ENCODE data around the gene NEUROD4. TPM values are rescaled to one million over a fixed set of nuclear protein-coding genes. Genes with fewer than 3 reads are reported as not detected.
A peak's percentile ranks its signal among the peaks of the same experiment; 100 is the strongest.

Gene NEUROD4
- total RNA-seq, 2 experiments from 2014 or later: not detected

DNA sequence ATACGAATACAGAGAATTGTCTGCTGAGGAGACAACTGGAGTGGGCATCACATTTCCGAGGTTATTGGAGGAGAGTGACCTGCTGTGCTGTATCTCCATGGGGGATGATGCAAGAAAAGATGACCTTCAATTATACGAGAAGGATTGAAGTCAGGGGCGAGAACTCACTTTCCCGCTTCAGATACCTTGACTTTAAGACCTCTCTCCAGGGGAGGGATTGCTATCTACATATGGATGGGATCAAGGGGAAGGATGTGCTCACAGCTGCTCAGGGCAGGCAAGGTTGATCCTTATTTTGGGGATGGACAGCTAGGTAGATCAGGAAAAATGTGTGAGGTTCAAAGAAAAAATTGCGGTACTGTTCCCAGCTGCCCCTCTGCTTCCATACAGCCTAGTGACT, 24.4 kb downstream of the NEUROD4 start:
- CTCF ChIA-PET: interaction anchor here (1.8 to 1.9 kb wide), 2 partner anchors 11 to 28 kb away, joined by 4 to 6 read pairs; no protein-coding TSS in a partner anchor

DNA sequence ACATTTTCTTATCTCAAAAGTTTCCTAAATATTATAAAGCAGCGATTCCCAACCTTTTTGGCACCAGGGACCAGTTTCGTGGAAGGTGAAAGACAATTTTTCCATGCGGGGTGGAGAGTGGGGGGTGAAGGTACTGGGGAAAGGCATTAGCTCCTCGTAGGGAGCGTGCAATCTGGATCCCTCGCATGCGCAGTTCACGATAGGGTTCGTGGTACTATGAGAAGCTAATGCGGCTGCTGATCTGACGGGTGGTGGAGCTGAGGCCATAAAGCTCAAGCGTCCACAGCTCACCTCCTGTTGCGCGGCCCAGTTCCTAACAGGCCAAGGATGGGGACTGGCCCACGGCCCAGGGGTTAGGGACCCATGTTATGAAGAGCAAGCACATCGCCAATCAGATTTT, 29.9 kb downstream of the NEUROD4 start:
- ChIA-PET POLR2A (no interaction called here), CTCF (interaction anchor here (1.1 to 1.5 kb wide), 3 partner anchors 9 to 23 kb away, joined by 3 to 5 read pairs (median 4); no protein-coding TSS in a partner anchor)
- Mint-ChIP-seq H3K27me3 (peaks cover 1% of the 10 kb centered on the region), H3K4me3 (no peak overlapping the region), H3K9me3 (no peaks in the 10 kb centered on the region), H3K36me3 (ENCODE audit: low read depth) (no peaks in the 10 kb centered on the region), H3K27ac (no peak overlapping the region), H3K4me1 (no peaks in the 10 kb centered on the region)
- DNase-seq: no peak

More for the DNA sequence above, 24.4 kb downstream of the NEUROD4 start:
- no peak for DNase-seq
- POLR2A ChIA-PET: no interaction called here
- H3K4me3 Mint-ChIP-seq: no peak overlapping the region
- H3K9me3 Mint-ChIP-seq: no peaks in the 10 kb centered on the region
- no peak overlapping the region for H3K27ac Mint-ChIP-seq
- H3K4me1 Mint-ChIP-seq: no peaks in the 10 kb centered on the region
- no peaks in the 10 kb centered on the region for H3K36me3 Mint-ChIP-seq (ENCODE audit: low read depth)
- H3K27me3 Mint-ChIP-seq: peaks cover 13% of the 10 kb centered on the region

DNA sequence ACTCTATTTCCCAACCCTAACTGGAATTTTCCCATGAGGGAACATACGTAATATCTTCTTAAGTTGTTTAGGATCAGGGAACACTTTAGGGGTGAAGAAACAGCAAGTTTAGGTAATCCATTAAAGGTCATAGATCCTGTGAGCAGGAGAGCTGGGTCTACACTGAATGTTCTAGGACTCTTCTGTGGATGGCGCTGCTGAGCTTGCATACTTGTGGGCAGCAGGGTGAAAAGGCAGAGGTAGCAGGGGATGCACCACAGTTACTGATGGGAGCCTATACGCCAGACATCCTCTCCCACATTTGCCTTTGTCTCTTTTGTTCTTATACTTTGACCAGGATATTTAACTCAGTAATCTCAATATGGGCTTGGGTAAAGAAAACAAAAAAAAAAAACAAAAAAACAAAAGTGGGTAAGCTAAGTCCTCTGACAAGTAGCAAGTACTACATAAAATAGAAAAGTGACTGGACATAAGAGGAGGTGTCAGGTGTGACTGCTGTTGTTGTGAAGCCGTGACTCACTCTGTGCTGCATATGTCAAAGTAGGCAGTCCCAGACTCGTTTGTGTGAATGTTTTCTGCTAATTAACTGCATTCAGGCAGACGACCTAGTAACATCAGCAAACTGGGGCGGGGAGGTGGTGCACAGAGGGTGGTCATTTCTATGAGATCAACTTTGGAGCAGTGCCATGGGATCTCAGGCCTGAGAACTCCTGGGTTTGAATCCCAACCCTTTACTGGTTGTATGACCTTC, 31.6 kb downstream of the NEUROD4 start:
- CTCF ChIA-PET: interaction anchor here (0.6 to 1.2 kb wide), 2 partner anchors 12 to 631 kb away, joined by 3 to 4 read pairs; no protein-coding TSS in a partner anchor
- Mint-ChIP-seq H3K4me1 (no peaks in the 10 kb centered on the region), H3K4me3 (no peak overlapping the region), H3K27me3 (peaks cover 4% of the 10 kb centered on the region), H3K9me3 (no peaks in the 10 kb centered on the region), H3K36me3 (ENCODE audit: low read depth) (no peaks in the 10 kb centered on the region), H3K27ac (no peak overlapping the region)
- no peak for DNase-seq
- POLR2A ChIA-PET: no interaction called here

DNA sequence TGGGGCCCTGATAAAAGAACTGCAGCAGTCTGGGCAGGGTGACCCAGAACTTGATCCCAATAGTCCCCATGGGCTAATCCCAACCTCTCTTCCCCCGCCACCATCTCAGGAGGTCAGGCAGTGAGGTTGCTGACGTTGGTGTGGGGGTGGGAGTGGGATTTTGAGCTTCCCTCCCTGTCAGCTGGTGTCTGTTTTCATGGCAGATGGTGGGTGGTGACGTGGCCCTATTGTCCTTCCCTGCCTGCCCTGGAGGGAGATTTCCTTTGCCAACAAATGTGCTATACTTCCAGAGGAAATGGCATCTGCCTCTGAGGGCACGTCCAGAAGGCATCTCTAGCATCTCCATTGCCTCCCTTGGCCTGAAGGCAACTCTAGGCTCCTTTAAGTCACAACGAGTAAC, 37.7 kb downstream of the NEUROD4 start:
- Mint-ChIP-seq H3K9me3 (no peaks in the 10 kb centered on the region), H3K27ac (no peak overlapping the region), H3K27me3 (peaks cover 4% of the 10 kb centered on the region), H3K36me3 (ENCODE audit: low read depth) (no peaks in the 10 kb centered on the region), H3K4me3 (no peak overlapping the region), H3K4me1 (peaks cover 10% of the 10 kb centered on the region)
- ChIA-PET POLR2A (no interaction called here), CTCF (interaction anchor here (0.7 to 1.7 kb wide), 2 partner anchors 11 to 52 kb away, joined by 3 to 4 read pairs; no protein-coding TSS in a partner anchor)
- DNase-seq: no peak

DNA sequence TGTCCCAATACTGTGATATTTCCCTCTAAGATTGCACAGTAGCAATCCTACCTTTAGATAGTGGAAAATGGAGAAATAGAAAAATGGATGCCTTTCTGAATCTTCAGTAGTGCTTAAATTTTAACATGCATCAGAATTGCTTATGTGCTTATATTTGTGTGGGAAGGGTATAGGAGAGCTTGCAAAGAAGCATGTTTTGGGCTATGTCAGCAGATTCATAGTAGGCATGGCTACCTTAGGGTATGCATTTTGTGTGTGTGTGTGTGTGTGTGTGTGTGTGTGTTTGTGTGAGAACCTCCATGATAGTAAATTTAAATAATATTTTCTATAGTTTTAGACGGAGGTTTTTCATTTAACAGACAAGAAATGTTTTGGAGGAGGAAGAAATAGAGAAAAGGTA, 38.3 kb downstream of the NEUROD4 start:
- CTCF ChIA-PET: interaction anchor here (0.7 to 1.7 kb wide), 4 partner anchors 8 to 65 kb away, joined by 3 to 4 read pairs (median 4); no protein-coding TSS in a partner anchor

DNA sequence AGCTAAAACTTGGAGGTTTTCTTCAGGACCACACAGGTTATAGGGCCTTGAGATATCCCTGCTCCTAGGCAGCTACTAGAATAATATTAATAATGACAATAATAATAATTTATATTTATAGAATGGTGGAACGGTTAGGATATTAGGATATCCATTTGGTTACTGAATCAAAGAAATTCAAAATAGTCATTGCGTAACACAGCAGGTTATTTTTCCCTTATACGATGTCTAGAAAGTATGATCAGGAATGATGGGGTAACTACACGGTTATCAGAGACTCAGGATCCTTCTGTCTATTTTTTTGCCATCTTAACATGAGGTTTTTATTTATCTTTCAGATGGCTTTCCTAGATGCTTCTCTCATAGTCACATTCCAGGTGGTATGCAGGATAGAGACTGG, 39.0 kb downstream of the NEUROD4 start:
- Mint-ChIP-seq H3K36me3 (ENCODE audit: low read depth) (no peaks in the 10 kb centered on the region), H3K27ac (no peak overlapping the region), H3K4me3 (no peak overlapping the region), H3K27me3 (peaks cover 4% of the 10 kb centered on the region), H3K9me3 (no peaks in the 10 kb centered on the region), H3K4me1 (peaks cover 10% of the 10 kb centered on the region)
- POLR2A ChIA-PET: interaction anchor here (0.5 kb wide), 1 partner anchor 700 kb away, joined by 3 read pairs; no protein-coding TSS in a partner anchor
- CTCF ChIA-PET: interaction anchor here (1.4 to 1.5 kb wide), 4 partner anchors 9 to 66 kb away, joined by 3 to 6 read pairs (median 4); no protein-coding TSS in a partner anchor
- no peak for DNase-seq

More for the DNA sequence above, 38.3 kb downstream of the NEUROD4 start:
- Mint-ChIP-seq H3K4me1 (peaks cover 10% of the 10 kb centered on the region), H3K27me3 (peaks cover 4% of the 10 kb centered on the region), H3K36me3 (ENCODE audit: low read depth) (no peaks in the 10 kb centered on the region), H3K4me3 (no peak overlapping the region), H3K9me3 (no peaks in the 10 kb centered on the region), H3K27ac (no peak overlapping the region)
- DNase-seq: no peak
- POLR2A ChIA-PET: no interaction called here

DNA sequence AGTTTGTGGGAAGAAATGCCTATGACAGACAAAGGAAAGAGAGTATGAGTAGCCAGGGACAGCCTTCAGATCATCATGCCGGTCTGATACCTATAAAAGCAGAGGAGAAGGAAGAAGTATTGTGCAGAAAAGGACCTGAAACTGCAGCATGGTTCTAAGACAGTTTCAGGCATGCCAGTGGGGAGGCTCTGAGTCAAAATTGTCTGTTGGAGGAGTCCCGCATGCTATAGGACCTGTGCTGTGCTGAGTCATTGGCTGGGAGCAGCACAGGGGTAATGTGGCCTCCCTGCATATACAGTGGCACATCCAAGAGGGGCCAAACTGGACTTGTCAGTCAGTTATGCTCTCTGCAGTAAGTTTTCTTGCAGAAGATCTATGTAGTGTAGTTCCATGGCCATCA, 40.7 kb downstream of the NEUROD4 start:
- H3K27ac Mint-ChIP-seq: no peak overlapping the region
- H3K27me3 Mint-ChIP-seq: peaks cover 6% of the 10 kb centered on the region
- H3K4me3 Mint-ChIP-seq: no peak overlapping the region
- ChIA-PET POLR2A (no interaction called here), CTCF (no interaction called here)
- peaks cover 10% of the 10 kb centered on the region for H3K4me1 Mint-ChIP-seq
- H3K36me3 Mint-ChIP-seq (ENCODE audit: low read depth): no peaks in the 10 kb centered on the region
- no peaks in the 10 kb centered on the region for H3K9me3 Mint-ChIP-seq
- no peak for DNase-seq

DNA sequence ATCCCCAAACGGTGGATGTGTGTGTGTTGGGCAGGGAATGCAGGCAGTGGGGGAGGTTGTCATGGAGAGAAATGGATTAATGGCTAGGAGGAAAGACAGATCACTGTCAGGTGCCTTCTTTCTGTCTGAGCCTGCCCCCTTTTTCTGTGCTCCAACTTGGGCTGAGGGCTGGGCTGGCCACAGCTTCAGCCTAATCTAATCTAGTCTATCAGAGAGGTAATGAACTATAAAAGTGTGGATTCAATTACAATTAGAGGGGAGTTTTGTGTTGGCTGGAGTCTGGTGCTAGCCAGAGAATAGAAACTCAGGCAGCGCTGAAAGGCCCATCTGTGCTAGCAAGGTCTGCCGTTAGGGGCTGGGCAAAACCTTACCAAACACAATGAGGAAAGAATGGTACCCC, 41.2 kb downstream of the NEUROD4 start:
- peaks cover 10% of the 10 kb centered on the region for H3K4me1 Mint-ChIP-seq
- H3K27me3 Mint-ChIP-seq: peaks cover 9% of the 10 kb centered on the region
- no peak overlapping the region for H3K4me3 Mint-ChIP-seq
- no peaks in the 10 kb centered on the region for H3K9me3 Mint-ChIP-seq
- no peak overlapping the region for H3K27ac Mint-ChIP-seq
- POLR2A ChIA-PET: no interaction called here
- CTCF ChIA-PET: no interaction called here
- H3K36me3 Mint-ChIP-seq (ENCODE audit: low read depth): no peaks in the 10 kb centered on the region
- DNase-seq: no peak

DNA sequence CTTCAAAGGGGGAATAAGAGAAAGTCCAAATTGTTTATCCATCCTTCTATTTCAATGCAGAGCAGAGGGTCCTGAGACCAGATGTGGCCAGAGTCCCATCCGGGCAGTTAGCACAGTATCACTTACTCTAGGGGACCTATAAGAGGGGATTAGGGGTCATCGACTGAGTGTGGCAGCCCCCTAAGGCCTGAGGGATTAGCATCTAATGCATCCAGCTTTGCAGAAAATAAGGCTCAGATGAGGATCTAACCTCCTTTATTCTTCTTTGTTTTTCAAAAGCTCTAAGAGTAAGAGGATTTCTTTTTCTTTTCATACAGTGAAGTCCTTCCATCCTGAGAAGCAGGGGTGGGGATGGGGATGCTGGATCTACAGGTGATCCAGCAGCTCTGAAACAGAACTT, 43.5 kb downstream of the NEUROD4 start:
- ChIA-PET POLR2A (no interaction called here), CTCF (interaction anchor here (1.0 to 2.1 kb wide), 3 partner anchors 9 to 333 kb away, joined by 3 to 9 read pairs (median 6); no protein-coding TSS in a partner anchor)
- peaks cover 7% of the 10 kb centered on the region for H3K27me3 Mint-ChIP-seq
- no peak overlapping the region for H3K4me3 Mint-ChIP-seq
- DNase-seq: no peak
- peaks cover 10% of the 10 kb centered on the region for H3K4me1 Mint-ChIP-seq
- H3K27ac Mint-ChIP-seq: no peak overlapping the region
- H3K9me3 Mint-ChIP-seq: no peaks in the 10 kb centered on the region
- H3K36me3 Mint-ChIP-seq (ENCODE audit: low read depth): no peaks in the 10 kb centered on the region

DNA sequence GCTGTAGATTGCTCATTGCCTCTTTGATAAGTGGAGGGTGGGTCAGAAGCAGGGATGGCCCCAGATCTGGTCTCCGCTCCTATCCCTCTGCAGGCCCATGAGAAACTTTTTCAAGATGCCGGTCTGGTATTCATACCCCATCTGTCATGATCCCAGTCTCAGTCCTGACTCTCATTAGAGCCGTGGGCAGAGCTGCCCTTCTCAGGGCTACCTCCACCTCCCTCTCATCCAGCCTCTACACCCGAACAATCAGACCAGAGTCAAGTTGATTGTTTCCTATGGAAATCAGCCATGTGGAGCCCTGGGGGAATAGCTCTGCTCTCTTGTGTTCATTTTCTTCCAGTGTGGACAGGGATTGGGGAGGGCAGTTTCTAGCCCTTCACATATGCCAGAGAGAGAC, 45.8 kb downstream of the NEUROD4 start:
- H3K9me3 Mint-ChIP-seq: no peaks in the 10 kb centered on the region
- ChIA-PET POLR2A (no interaction called here), CTCF (interaction anchor here (1.9 kb wide), 1 partner anchor 73 kb away, joined by 9 read pairs; no protein-coding TSS in a partner anchor)
- H3K4me1 Mint-ChIP-seq: peaks cover 6% of the 10 kb centered on the region
- no peaks in the 10 kb centered on the region for H3K36me3 Mint-ChIP-seq (ENCODE audit: low read depth)
- peaks cover 7% of the 10 kb centered on the region for H3K27me3 Mint-ChIP-seq
- no peak overlapping the region for H3K27ac Mint-ChIP-seq
- no peak for DNase-seq
- H3K4me3 Mint-ChIP-seq: no peak overlapping the region

DNA sequence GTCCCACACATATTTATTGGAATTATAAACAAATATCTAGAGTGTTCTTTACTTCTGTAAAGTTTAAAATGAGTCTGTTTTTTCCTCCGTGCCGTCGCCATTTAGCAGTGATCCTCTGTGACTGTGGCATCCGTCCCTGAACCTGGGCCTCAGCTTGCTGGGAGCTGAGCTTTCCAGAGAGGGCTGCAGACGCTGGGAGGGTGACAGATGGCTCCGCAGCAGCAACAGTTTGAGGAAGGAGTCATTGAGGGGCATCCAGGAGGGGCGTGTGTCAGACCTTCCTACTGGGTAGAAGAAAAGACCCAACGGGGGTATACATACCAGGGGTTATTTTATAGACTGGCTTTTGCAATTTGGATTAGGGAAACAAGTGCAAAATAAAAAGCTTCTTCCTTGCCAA, 47.9 kb downstream of the NEUROD4 start:
- DNase-seq: no peak
- no peak overlapping the region for H3K27ac Mint-ChIP-seq
- POLR2A ChIA-PET: no interaction called here
- CTCF ChIA-PET: interaction anchor here (0.5 to 2.3 kb wide), 8 partner anchors 8 to 355 kb away, joined by 3 to 21 read pairs (median 4); no protein-coding TSS in a partner anchor
- no peaks in the 10 kb centered on the region for H3K36me3 Mint-ChIP-seq (ENCODE audit: low read depth)
- H3K9me3 Mint-ChIP-seq: no peaks in the 10 kb centered on the region
- H3K4me1 Mint-ChIP-seq: peaks cover 2% of the 10 kb centered on the region
- H3K27me3 Mint-ChIP-seq: peaks cover 7% of the 10 kb centered on the region
- no peak overlapping the region for H3K4me3 Mint-ChIP-seq

DNA sequence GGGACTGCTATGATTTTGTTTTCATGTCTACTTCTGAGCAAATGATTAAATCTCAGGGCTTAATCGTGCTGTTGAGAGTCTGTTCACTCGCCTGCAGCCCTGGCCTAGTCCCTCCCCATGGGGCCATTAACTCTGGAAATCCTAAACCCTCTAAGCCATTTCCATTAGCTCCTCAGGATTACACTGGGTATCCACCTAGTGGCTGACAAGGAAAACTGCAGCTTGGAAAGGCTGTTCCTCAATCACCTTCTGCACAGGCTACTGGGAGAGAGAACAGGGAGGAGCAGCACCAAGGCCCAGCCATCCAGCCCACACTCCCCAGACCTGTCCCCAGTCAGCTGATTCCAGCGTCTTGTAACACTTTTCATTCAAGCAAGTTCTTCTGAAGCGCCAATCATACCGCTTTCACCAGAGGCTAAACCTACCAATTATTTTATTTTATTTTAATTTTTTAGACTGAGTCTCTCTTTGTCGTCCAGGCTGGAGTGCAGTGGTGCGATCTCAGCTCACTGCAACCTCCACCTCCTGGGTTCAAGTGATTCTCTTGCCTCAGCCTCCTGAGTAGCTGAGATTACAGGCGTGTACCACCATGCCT, 48.7 kb downstream of the NEUROD4 start:
- H3K9me3 Mint-ChIP-seq: no peaks in the 10 kb centered on the region
- H3K27ac Mint-ChIP-seq: no peak overlapping the region
- no peaks in the 10 kb centered on the region for H3K36me3 Mint-ChIP-seq (ENCODE audit: low read depth)
- CTCF ChIA-PET: interaction anchor here (0.7 to 2.3 kb wide), 12 partner anchors 9 to 366 kb away, joined by 3 to 21 read pairs (median 4); no protein-coding TSS in a partner anchor
- peak; percentile 36 for DNase-seq
- no peak overlapping the region for H3K4me3 Mint-ChIP-seq
- H3K27me3 Mint-ChIP-seq: peaks cover 7% of the 10 kb centered on the region
- peaks cover 2% of the 10 kb centered on the region for H3K4me1 Mint-ChIP-seq
- POLR2A ChIA-PET: no interaction called here

DNA sequence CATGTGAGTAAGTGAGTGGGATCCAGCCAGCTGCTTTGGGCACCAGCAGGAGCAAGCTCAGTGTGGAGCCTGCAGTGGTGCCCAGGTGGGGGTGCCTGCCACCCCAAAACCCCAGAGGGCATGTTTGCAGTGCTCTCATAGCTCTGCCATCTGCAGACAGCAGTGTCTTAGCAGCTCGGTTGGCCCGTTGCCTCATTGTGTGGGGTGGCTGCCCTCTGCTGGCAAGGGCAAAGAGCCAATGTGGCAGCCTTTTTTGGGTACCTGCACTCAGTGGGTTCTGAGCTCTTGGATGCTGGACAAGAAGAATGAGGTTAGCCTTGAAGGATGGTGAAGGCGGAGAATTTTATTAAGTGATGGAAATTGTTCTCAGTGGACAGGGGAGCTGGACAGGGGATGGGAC, 52.3 kb downstream of the NEUROD4 start:
- Mint-ChIP-seq H3K27ac (no peak overlapping the region), H3K36me3 (ENCODE audit: low read depth) (no peaks in the 10 kb centered on the region), H3K27me3 (peaks cover 20% of the 10 kb centered on the region), H3K4me1 (peaks cover 2% of the 10 kb centered on the region), H3K4me3 (no peak overlapping the region), H3K9me3 (no peaks in the 10 kb centered on the region)
- POLR2A ChIA-PET: interaction anchor here (1.3 kb wide), 1 partner anchor 79 kb away, joined by 3 read pairs; no protein-coding TSS in a partner anchor
- DNase-seq: peak; percentile 86
- CTCF ChIA-PET: interaction anchor here (0.7 to 4.1 kb wide), 32 partner anchors 8 to 428 kb away, joined by 3 to 72 read pairs (median 4); partner anchors contain the start of genes MUCL1 and TESPA1

All from activated CD4-positive, alpha-beta T cell treated with anti-CD3 and anti-CD28 coated beads, Interleukin-2, amount 10 ng/mL, durations not matched to agents 7 days and 5 days (primary cell).